GM21723 (cell line): ENCODE data around the gene BUD23.
"Not testable (repeated sequence)": the region's sequence is repeated elsewhere in the genome, so short reads cannot be mapped to it uniquely, and the experiment has no call there.

Experiments
- ATAC-seq: cut with Tn5 transposase; IDR thresholded peaks from one replicate; pipeline ENCODE4 v1.9.1; 2021; ENCODE audit warnings: mild to moderate bottlenecking, moderate library complexity; ENCODE audit not compliant: unreplicated experiment

BUD23 gene

DNA sequence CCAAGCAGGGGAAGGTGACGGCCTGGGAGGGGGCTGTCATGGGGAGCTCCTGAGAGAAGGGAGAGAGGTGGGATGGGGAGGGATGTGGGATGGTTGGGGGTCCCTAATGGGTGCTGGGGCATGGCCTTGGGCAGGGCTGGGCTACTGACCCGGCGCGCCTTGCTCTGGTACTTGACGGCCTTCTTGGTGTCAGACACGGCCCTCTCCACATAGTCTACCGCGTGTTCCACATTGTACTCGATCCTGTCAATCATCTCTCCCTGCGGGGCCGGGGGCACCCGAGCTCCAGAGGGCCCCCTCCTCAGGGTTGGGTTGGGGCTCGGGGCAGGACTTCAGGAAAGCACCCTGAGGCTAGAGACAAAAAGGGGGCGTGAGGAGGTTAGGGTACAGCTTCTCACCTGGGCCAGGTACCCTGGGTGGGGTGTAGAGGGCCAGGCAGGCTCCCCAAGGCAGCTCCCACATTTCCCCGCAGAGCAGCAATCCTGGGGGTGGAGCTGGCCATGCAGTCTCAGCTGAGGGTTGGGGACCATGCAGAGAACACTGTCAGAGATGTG lies 17.3 kb downstream of the BUD23 start:
- ATAC-seq = no peak

DNA sequence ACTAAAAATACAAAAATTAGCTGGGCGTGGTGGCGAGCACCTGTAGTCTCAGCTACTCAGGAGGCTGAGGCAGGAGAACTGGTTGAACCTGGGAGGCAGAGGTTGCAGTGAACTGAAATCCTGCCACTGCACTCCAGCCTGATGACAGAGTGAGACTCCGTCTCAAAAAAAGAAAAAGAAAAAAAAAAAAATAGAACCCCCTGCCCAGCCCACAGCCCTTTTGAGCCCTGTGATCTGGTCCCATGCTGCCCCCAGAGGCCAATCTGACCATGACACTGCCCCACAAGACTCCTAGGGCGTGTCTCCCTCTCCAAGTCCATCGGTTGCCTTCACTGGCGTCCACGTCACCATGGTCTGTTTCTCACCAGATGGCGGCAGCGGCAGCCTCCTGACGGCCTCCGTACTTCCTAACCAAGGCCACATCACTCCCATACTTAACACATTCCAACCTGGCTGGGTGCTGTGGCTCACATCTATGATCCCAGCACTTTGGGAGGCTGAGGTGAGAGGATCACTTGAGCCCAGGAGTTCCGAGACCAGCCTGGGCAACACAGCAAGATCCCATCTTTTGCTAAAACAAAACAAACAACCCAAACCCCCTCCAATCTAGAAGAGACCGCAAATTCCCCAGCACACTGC lies 18.1 kb downstream of the BUD23 start:
- ATAC-seq = no peak

DNA sequence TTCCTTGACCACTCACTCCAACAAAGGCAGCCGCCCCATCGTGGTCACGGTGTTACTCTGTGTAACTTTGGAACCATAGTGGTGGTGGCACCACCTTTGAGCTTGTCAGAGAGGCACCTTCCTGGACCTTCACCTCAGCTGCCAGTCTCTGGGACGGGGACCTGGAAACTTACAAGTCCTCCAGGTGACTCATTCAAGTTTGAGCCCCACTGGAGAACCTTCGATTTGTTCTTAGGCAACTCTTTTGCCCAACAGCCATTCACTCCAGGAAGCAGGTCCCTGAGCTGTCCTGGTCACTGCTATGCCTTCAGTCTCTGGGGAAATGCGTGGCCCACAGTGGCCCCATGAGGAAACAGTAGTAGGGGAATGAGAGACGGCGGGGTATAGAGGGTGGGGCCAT lies 18.8 kb downstream of the BUD23 start:
- ATAC-seq = no peak

DNA sequence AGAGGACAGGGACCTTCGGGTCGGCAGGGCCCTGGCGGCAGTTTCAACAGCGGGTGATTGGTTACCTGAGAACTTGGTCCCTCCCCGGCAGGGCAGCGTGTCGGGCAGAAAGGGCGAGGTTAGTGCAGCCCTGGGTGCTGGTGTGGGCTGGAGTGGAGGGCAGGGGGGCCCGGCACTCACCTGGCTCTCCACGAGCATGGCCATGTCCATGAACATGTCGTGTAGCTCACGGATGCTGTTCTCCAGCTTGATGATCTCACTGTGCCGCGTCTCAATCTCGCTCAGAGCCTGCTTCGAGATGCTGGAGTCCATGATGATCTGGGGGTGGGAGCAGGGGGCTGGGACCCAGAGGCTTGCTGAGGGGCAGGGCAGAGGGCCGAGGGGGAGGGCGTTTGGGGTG lies 19.3 kb downstream of the BUD23 start:
- no peak for ATAC-seq

DNA sequence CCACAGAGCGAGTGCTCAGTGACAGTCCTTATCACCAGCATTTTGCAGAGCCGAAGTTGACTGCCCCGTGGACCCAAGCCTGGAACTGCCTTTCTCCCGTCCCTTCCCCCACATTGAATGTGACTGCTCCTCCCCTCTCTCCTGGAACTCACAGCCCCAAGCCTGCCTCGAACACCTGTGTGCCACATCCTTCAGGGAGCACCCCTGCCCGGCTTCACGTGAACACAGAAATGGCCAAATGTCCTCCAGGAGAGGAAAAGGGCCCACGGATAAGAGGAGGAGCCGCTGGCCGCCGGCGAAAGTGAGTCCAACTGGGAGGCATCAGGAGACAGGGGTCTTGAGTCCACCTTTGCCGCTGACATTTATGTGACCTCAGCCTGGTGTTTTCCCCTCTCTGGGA lies 19.8 kb downstream of the BUD23 start:
- ATAC-seq = no peak

DNA sequence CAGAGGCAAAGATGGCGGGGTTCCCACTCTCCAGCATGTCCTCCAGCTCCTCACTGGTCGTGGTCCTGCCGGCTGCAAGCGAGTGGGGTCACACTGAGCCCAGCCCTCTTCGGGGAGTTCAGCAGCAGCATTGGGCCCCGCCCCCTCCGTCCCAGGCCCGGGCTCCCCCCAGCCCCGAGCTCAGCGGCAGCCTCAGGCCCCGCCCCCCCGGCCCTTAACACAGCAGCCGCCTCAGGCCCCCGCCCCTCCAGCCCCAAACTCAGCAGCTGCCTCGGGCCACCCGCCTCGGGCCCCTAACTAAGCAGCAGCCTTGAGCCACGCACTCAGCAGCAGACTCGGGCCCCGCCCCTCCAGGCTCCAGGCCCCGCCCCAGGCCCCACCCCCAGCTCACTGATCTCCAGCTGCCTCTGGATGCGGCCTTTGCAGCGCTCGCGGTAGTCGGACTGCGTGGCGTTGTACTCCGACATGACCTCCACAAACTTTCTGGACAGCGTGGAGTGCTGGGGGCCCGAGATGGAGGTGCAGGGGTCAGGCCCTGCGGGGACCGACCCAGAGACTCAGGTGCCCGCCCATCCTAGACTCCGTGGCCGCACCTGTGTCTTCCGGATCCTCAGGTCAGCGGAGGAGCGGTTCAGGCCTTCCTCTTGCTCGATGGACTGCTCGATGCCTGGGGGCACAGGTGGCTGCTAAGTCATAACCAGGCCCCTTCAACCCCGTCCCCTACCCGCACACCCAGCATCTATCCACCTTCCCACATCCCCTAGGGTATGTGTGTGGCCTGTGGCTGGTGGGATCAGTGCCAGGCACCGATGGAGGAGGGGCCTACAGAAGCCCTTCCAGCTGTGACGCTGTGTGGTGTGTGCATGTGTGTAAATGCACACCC lies 20.6 kb downstream of the BUD23 start:
- ATAC-seq = no peak

DNA sequence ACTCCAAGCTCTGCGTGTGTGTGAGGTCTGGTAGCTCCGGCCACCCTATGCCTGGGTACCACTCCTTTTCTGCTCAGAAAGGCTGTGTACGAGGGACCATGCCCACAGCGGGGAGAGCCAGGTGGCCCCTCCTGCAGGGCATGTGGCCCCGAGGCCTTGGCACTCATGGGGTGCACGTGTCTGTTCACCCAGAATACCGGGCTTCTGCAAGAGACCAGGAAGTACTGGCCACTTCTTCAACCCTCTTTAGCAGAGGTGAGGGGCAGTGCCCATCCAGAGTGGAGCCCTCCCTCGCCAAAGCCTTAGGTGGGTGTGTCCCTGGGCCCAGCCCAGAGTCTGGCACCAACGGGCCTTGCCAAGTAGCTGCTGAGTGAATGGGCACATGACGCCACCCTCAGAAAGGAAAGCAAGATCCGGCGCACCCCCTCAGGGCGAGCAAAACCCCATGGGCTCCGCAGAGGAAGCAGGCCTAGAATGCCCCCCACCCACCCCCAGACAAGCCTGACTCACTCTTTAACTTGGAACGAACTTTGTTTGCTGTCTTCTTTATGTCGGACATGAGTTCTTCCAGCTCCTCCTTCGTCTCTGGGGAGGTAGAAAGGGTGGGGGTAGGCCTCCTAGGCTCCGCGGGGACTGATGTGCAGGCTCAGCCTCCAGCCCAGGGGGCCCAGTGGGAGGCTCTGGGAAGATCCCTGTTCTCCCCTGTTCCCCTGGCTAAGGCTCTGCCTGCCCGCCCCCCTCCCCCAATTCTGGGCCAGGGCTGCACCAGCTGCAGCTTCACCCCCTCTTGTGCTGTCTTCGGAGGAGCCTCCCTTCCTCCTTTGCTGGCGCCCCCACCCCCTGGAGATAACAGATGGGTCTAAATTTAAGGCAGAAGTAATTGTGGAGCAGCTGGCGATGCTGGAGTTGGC lies 21.5 kb downstream of the BUD23 start:
- ATAC-seq = no peak

DNA sequence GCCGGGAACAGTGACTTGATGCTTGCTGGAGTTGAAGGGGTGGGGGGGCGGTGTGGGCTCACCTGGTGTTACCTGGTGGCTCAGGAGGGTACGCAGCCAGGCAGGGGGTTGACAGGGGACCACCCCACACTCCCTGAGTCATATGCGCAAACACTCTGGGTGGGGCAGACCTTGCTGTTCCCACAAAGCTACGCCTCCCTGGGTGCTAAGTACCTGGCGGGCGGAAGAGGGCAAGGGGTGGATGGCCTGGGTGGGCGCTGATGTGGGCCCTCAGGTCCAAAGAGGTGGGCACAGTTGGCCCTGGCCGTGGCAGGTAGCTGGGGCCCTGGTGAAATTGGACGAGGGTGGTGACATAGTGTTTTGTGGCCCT lies 22.1 kb downstream of the BUD23 start:
- ATAC-seq = no peak

DNA sequence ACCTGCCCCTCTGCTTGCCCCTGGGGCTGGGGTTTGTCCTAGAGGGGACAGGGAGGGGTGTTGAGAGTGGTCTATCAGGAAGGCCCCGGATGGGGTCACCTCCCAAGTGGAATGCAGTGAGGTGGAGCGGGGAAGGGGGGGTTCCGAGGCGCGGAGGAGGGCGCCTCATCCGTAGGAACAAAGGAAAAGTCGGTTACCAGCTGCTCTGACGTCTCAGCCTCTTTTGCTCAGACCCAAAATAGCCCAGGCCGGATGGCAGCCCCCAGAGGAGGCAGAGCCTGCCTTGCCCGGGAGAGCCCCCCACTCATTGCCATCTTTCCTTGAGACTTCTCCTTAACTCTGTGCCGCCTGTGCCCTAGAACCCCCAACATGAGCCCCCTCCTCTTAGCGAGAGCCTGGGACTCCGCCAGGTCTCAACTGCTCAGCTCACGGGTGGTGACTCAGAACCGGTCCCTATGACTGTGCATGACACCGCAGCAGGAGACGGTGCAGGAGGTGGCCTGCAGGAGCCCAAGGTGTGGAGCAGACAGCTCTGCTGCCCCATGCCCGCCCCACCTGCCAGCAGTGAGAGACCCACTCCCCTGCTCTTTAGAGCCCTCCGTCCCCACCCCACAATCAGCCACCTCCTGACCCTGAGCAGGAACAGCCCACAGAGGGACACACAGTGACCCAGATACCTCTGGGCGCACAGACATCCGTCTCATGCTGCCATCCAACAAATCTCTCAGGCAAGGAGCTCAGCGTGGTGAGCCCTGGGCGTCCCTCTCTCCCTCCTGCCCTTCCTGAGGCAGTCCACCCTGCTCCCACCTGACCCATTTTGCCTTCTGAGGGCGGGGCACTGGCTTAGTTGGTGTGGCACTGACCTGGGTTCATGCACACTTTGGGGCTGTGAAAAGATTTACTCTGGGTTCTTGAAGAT lies 23.0 kb downstream of the BUD23 start:
- ATAC-seq = no peak

DNA sequence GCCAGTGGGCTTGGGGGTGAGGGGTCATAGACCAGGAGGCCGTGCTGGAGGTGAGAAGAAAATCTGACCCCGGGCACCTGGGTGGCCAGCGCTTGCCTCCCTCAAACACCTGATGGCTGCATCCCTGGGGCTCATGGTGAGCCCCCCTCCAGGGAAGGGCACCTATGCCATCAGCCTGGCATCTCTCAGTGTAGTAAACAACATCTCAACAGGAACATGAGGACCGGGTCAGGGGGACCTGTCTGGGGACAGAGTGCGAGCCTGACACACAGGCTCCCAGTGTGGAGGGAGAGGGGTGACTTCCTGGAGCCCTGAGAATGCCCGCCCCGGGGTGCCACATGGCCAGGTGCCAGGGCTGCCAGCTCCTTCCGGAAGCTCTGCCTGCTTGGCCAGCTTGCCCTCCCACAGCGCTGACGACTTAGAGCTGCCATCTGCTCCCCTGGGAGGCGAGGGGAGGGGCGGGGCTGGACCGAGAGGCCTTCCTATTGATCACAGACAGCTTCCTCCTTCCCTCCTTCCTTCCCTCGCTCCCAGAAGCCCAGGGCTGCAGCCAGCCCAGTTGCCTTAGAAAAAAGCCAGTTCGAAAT lies 23.7 kb downstream of the BUD23 start:
- no peak for ATAC-seq

DNA sequence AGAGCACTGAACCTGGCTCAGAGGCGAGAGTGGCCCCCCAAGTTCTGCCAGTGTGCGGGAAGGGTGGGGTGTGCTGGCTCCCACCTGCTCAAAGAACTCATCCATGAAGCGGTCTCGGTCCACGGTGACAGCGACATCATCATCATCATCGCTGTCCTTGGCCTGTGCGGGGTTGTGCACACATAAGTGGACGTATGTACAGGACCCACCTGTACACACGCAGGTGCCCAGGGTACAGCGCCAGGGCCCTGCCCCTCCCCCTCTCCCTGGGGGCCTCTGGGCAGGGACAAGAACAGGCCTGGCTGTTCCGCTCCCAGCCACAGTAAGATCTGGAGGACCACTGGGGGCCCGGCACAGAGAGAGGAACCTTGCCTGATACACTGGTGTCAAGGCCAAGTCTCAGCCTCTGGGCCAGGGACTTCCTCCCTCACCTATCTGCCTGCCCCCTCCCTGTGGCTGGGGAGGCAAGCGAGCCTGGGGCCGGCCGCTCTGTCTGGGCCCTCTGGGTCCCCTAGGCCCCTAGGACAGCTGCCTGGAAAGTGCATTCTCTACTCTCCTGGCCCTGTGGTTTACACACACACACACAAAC lies 25.7 kb downstream of the BUD23 start:
- ATAC-seq = no peak

DNA sequence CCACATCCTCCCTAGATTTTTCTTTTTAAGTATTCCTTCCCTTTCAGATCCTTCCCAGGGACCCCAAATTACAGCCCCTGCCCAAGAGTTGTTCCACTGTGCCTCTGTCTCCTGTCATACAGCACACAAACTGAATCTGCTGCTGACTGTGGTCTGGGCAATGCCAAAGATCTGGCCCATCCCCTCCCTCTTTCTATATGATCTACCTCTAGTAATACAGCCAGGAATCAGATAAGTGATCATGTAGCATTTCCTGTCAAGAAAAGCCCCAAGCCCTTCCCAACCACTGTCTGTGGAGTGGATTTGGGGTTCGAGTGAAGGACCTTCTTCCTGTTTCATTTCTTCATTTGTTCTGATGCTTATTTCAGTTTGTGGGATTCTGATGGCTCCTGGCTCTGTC lies 29.4 kb downstream of the BUD23 start:
- no peak for ATAC-seq

DNA sequence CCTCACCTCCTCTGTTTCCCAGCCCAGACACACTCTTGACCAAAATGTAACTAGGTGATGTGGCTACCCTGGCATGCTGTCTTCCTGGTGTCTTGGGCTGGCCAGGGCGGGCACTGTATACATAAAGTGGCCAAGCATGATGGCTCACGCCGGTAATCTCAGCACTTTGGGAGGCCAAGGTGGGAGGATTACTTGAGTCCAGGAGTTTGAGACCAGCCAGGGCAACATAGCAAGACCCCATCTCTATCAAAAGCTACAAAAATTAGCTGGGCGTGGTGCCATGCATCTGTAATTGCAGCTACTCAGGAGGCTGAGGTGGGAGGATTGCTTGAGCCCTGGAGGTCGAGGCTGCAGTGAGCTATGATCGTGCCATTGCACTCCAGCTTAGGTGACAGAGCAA lies 29.9 kb downstream of the BUD23 start:
- not testable (repeated sequence) for ATAC-seq

DNA sequence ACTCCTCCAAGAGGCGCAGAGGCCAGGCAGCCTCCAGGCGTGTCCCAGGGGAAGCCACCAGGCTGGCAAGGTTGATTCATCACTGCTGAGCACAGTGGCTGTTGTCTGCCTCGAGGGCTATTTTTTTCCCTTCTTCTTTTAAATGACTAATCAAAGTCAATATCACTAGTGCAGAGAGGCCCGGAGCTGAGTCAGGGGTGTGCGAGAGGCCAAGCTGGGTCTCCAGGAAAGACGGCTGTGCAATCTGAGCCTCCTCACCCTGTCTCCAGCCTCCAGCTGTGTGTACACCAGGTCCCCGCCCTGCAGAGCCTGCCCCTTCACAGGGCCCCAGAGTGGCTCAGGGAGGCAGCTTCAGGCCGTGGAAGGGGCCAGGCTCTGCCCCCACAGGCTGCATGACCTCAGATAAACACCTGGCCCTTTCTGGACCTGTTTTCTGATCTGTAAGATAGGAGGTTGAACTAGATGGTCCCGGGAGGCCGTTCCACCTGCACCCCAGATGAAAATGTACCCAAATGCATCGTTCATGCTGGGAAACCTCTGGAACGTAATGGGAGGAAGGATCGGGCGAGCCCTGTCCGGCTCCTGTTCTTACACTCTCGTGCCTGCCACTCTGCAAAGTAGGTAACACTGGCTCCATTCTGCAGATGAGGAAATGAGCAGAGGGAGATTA lies 32.4 kb downstream of the BUD23 start:
- ATAC-seq = no peak

DNA sequence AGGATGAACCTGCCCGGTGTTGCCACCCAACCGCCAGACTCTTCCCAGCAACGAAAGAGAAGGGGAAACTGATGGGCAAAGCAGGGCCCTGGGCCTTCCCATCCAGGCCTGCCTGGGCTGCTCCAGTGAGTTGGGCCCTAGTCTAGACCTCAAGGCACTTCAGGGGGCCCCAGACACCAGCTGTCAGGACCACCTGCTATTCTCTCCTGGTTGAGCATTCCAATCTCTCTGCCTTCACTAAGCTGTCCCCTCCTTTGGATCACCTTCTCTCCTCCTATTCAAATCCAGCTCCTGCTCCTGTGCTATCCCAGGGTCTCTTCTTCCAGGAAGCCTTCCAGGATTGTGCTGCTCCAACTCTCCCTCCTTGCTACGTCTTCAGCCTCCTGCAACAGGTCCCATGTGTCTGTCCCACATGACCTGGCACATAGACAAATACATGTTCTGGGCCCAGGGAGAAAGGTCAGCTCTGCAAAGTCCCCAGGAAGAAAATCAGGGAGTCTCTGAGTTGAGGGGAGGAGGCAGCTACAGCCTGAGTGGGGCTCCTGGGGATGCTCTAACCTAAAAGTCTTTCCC lies 33.0 kb downstream of the BUD23 start:
- no peak for ATAC-seq

DNA sequence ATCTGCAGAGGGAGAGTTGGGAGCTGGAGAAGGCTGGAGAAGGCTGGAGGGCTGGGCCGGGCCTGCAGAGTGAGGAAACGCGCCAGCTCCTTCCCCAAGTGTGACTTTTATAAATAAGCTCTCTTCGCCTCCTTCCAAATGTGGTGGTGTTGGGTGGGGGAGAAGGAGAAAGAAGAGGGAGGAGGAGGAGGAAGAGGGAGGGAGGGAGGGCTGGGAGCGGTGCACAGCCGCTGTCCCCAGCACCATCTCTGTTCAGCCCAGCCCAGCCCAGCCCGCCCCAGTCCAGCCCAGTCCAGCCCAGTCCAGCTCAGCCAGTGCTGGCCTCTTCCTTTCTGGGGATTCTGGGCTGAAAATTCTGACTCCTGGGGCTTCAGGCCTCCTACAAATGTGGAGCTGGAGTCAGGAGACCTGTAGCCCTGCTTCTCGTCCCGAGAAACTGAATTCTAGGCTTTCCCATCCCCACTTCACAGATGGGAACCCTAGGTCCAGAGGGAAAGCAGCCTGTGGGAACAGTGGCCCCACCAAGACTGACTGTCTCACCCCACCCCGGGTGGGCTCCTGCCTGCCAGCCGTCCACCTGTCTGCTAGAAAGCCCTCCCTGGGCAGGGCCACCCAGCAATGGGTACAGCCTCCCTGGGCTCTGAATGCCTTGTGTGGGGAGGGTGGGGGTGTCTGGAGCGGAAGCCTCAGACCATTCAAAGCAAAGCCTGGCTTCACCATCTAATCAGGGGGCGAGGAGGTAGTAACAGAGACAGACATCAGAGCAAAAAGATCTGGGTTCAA lies 33.8 kb downstream of the BUD23 start:
- no peak for ATAC-seq

DNA sequence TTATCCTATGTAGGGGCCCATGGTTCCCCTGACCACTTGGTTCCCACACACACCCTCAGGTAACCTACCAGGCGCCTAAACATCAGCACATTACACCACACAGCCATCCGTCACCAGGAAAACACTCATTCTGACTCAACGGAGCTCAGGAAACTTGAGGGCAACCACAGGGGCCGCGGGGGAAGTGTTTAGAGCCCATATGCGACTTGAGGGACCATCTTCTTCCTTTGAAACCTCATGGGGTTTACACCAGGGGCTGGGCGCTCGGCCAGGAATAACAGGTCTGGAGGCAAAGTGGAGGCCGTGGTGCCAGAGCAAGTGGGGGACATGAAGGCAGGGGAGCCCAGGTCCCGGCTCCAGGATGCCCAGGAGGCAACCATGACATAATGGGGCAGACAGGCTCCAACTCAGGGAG lies 34.6 kb downstream of the BUD23 start:
- ATAC-seq = no peak

DNA sequence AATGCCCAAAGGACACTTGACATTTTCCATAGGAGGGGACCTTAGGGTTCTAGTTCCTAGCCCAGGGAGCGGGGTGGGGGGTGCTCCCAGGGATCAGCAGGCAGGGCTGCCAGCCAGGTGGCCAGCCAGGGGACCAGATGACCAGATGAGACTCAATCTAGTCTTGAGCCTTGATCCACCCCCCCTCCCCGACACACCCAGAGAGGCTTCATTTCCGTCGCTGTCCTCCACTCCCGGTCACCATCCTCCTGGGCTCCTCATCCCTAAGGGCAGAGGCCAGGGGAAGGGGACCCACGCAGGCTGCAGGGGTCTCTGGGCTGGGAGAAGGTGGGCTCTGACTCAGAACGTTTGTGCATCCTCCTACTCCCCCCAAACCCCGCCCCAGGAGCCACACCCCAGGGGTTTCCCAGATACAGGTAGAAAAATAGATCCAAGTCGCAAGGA lies 35.1 kb downstream of the BUD23 start:
- ATAC-seq = no peak
